Measurements from ENCODE around the gene ABLIM1.

- TF ChIP-seq CREB1 (IDR thresholded peaks at IDR 0.05; ENCODE audit: low read depth) (no peak), REST (IDR thresholded peaks at IDR 0.05; ENCODE audit: low read depth) (no peak), CEBPB (IDR thresholded peaks at IDR 0.05) (no peak), TAF1 (IDR thresholded peaks at IDR 0.05; ENCODE audit: low read depth) (no peak), EP300 (IDR thresholded peaks at IDR 0.05; ENCODE audit: borderline replicate concordance) (no peak), TCF12 (IDR thresholded peaks at IDR 0.05; ENCODE audit: low read depth) (no peak), MAX (IDR thresholded peaks at IDR 0.05) (no peak), ZBTB7A (IDR thresholded peaks at IDR 0.05; ENCODE audit: low read depth) (no peak), YY1 (IDR thresholded peaks at IDR 0.05; ENCODE audit: low read depth) (no peak), TEAD4 (IDR thresholded peaks at IDR 0.05) (no peak)
Measured at GRCh38 chr10:114393482-114393881, 264.6 kb downstream of the ABLIM1 start.

All from Ishikawa (cell line).